Mesodermal cell (in vitro differentiated cells): ENCODE results near the gene ELOVL2.

Experiments
- H3K27ac ChIP-seq: 2 replicates; pipeline ENCODE4 v1.7.0; 2013; ENCODE audit warnings: mild to moderate bottlenecking, low read depth, low read length, moderate library complexity; ENCODE audit not compliant: severe bottlenecking
- H3K36me3 ChIP-seq: 2 replicates; pipeline ENCODE4 v1.7.1; 2013; ENCODE audit warnings: mild to moderate bottlenecking, low read length, moderate library complexity; ENCODE audit not compliant: control insufficient read depth, insufficient read depth
- H3K4me1 ChIP-seq: one replicate; pipeline ENCODE4 v1.7.1; 2013; ENCODE audit warnings: mild to moderate bottlenecking, low read length; ENCODE audit not compliant: insufficient read depth, control insufficient read depth, poor library complexity, severe bottlenecking
- H3K4me3 ChIP-seq: 2 replicates; pipeline ENCODE4 v1.7.0; 2013; ENCODE audit warnings: low read length, control low read depth, mild to moderate bottlenecking; ENCODE audit not compliant: insufficient read depth, poor library complexity, severe bottlenecking; ENCODE audit errors: extremely low read depth
- H3K9me3 ChIP-seq: 2 replicates; pipeline ENCODE4 v1.7.1; 2013; ENCODE audit warnings: mild to moderate bottlenecking, low read length, moderate library complexity; ENCODE audit not compliant: control insufficient read depth
- WGBS, 2 experiments: methylation state at CpG; one replicate each; pipeline ENCODE4 v1.1.5; 2013; ENCODE audit warnings: missing lambda C conversion rate in 2 of 2; ENCODE audit not compliant: insufficient coverage in 2 of 2; 5-methylcytosine and 5-hydroxymethylcytosine counted together

The ELOVL2 gene

DNA sequence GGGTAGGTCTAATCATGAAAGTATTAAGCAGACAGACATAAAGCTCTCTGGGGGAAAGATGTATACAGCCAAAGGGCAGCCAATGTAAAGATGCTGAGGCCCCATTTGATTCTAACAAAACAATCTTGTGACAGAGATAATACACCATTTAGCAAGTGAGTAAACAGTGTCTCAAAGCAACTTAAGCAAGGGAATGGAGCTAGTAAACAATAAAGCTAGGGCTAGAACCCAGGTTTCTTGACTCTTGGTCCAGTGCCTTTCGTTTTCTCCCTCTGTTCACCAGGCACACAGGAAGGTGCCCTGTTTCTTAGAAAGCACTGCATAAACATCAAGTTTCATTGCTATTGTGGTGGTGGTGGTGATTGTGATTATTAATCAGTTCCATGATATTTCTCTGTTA, 5.1 kb downstream of the ELOVL2 start:
- Histone ChIP-seq H3K4me3 (no peak overlapping the region), H3K9me3 (no peaks in the 10 kb centered on the region), H3K4me1 (peaks cover 14% of the 10 kb centered on the region), H3K36me3 (no peaks in the 10 kb centered on the region), H3K27ac (no peak overlapping the region)
- WGBS, 2 experiments, result 100% methylated on average over 1 of the region's 1 CpG; no CpG with 5 or more reads in 1 of the 2 experiments

DNA sequence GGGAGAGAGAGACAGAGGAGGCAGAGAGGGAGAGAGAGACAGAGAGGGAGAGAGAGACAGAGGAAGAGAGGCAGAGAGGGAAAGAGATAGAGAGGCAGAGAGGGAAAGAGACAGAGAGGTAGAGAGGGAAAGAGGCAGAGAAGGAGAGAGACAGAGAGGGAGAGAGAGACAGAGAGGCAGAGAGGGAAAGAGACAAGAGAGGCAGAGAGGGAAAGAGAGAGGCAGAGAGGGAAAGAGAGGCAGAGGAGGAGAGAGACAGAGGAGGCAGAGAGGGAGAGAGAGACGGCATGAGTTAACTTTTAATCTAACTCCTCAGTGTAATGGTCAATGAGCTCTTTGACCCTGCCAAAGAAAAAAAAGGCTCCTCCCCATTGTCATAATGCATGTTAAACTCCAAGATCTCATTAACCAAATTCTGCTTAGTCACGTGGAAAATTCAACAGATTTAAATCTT, 7.1 kb downstream of the ELOVL2 start:
- WGBS, 2 experiments, result 80 to 100% methylated on average over 1 of the region's 2 CpGs
- Histone ChIP-seq H3K9me3 (no peaks in the 10 kb centered on the region), H3K4me1 (peaks cover 15% of the 10 kb centered on the region), H3K36me3 (no peaks in the 10 kb centered on the region), H3K27ac (no peak overlapping the region), H3K4me3 (no peak overlapping the region)

DNA sequence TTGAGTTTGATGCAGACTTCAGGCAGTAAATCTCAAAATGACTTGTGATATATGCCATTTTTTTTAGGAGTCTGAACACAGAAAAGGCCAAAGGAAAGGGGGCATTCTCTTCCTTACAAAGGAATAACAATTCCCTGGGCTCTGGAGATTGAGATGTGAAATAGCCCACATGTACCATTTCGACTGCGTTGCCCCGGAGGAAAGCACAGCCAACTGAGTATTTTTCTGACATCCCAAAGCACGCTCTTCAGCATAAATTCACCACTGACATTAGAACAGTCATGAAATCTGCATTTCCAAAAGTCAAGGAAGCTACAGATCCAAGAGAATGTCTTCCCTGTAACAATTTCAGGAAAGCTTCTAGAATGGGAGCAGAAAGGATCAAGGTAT, 7.8 kb downstream of the ELOVL2 start:
- no peaks in the 10 kb centered on the region for H3K36me3 ChIP-seq
- no peak overlapping the region for H3K27ac ChIP-seq
- 82 to 95% methylated on average over 3 to 4 of the region's 4 CpGs for WGBS, 2 experiments
- no peak overlapping the region for H3K4me3 ChIP-seq
- peaks cover 19% of the 10 kb centered on the region for H3K4me1 ChIP-seq
- H3K9me3 ChIP-seq, result no peaks in the 10 kb centered on the region

DNA sequence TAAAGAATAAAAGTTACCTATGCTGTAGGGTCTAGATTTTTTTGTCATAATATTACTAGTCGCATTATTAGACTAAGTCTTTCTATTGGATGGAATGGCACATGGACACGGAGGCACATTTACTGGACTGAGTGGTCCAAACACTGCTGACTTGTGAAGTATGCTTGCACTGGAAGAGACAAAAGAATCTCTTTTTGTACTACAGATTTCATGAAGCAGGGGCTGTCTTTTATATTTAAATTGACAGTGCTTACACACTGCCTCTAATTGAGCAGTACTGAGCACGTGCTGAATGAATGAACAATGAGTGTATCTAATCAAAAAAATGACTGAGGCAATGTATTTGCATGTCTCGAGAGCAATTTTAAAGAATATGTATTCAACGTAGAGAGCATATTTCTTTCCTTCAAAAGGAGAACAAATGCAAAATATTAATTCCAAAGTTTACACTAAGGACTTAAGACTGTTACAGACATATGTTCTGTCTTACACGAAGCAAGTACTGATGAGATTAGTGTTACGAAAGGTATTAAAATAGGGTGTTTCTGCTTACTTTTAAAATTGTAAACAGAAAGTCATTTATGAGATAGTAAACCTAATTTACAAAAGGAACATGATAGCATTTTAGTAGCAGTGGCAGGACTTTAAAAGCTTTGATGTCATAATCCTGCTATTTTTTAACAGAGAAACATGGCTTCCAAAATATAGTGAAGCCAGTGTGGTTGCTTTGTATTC, 8.3 kb downstream of the ELOVL2 start:
- Histone ChIP-seq H3K27ac (no peak overlapping the region), H3K9me3 (no peaks in the 10 kb centered on the region), H3K36me3 (no peaks in the 10 kb centered on the region), H3K4me3 (no peak overlapping the region), H3K4me1 (peaks cover 16% of the 10 kb centered on the region)
- 100% methylated on average over 2 of the region's 7 CpGs for WGBS, 2 experiments

DNA sequence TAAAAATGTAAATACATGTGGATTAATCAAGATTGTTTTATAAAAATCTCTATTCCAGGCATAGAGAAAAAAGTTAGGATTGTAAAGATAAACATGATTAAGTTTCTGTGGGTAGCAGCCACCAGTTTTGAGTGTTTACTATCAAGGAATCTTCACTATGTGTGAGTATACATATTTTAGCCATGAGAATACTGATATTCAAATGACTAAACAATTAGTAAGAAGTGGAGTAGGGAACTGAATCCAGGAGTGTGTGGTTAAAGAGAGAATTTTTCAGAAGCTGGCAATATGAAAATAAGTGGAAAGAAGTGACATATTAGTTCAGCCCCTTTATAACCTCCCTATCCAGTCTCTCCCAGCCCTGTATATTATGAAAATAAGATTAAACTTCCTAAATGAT, 10.3 kb downstream of the ELOVL2 start:
- H3K4me1 ChIP-seq, result peaks cover 22% of the 10 kb centered on the region
- no peak overlapping the region for H3K4me3 ChIP-seq
- no peaks in the 10 kb centered on the region for H3K9me3 ChIP-seq
- no peaks in the 10 kb centered on the region for H3K36me3 ChIP-seq
- no peak overlapping the region for H3K27ac ChIP-seq

DNA sequence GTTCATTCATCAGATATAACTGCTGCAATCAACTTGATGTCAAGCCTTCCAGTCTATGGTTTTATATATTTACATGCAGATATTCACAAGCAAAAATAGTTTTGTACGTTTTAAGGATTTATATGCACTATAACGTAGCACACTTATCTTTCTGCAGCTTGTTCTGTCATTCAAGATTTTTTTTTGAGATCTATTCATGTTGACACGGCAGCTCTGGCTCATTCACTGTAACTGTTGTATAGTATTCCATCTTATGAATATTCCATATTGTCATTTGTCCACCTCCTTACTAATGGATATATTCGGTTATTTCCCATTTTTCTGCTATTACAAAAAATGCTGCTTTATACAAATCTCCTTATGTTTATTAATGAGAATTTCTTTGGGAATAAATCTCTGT, 13.2 kb downstream of the ELOVL2 start:
- WGBS, 2 experiments, result 80% methylated on average over 1 of the region's 4 CpGs; no CpG with 5 or more reads in 1 of the 2 experiments
- Histone ChIP-seq H3K36me3 (no peaks in the 10 kb centered on the region), H3K27ac (no peak overlapping the region), H3K4me3 (no peak overlapping the region), H3K4me1 (peaks cover 35% of the 10 kb centered on the region), H3K9me3 (no peaks in the 10 kb centered on the region)

DNA sequence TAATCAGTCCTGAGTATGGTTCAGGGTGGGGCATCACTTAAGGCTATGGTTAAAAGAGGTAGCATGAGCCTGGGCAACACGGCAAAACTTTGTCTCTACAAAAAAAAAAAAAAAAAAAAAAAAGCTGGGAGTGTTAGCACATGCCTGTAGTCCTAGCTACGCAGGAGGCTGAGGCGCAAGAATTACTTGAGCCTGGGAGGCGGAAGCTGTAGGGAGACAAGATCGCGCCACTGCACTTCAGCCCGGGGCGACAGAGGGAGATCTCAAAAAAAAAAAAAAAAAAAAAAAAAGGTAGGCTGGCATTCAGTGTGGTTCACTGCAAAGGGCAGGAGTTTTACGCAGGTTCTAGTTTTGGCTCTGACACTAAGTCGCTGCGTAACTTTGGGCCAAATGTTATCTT, 15.1 kb downstream of the ELOVL2 start:
- no peak overlapping the region for H3K27ac ChIP-seq
- peaks cover 32% of the 10 kb centered on the region for H3K4me1 ChIP-seq
- no peak overlapping the region for H3K4me3 ChIP-seq
- 98% methylated on average over 7 of the region's 11 CpGs; no CpG with 5 or more reads in 1 of the 2 experiments for WGBS, 2 experiments
- H3K36me3 ChIP-seq, result no peaks in the 10 kb centered on the region
- H3K9me3 ChIP-seq, result no peaks in the 10 kb centered on the region

DNA sequence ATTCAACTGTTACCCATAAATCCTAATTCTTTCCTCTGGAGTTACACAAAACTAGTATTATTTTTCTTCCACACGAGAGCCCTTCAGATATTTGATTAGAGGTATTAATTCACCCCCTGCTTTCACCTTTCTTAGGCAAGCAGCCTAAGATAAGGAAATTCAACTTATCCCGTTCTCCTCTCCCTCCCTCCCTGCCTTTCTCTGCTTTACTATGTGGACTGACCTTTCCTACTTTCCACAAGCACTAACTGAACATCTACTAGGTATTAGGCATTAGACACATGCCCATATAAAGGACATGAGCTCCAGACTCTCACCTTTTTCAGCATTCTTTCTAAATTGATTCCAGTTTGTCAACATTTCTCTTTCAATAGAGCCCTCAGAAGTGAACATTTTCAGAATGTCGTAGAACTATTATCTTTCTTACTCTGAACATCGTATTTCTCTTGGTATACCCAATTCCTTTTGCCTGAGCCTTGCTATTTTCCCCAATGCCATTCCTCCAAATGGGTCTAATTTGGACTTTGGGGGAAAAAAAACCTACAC, 16.5 kb downstream of the ELOVL2 start:
- 85 to 89% methylated on average over 3 of the region's 4 CpGs for WGBS, 2 experiments
- Histone ChIP-seq H3K4me3 (no peak overlapping the region), H3K27ac (no peak overlapping the region), H3K4me1 (peaks cover 30% of the 10 kb centered on the region), H3K36me3 (no peaks in the 10 kb centered on the region), H3K9me3 (no peaks in the 10 kb centered on the region)

DNA sequence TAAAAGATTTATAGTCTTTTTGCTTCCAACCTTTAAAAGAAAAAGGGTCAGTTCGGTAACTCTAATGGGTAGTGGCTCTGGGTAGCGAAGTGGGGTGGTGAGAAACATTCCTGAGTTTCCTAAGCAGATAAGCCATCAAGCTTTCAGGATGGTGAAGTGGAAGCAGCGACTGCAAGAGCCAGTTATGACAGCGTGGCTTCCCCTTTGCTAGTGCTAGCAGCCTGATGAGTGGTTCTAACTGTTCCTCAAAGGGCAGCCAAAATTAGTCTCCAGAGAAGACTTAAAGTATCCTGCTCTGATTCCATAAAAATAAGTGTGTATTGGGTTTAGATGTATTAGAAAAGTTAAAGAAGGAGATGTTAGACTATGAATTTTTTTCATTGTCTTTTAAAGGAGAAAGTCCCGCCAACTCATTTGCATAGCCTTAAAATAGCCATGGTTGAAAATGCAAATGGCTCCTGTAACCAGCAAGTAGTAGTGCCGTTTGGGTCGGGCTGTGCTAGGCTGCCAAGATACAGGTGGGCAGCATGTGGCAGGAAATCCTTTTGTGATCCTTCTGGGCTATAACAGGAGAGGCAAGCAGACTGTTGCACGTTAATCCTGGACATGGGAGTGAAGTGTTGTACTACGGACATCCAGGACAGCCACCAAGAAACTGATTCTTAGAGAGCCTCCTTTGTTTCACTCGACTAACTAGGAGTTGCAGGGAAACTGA, 18.0 kb downstream of the ELOVL2 start:
- Histone ChIP-seq H3K27ac (peak overlapping the region; percentile 1), H3K4me3 (no peak overlapping the region), H3K36me3 (no peaks in the 10 kb centered on the region), H3K4me1 (peaks cover 25% of the 10 kb centered on the region), H3K9me3 (no peaks in the 10 kb centered on the region)
- WGBS, 2 experiments, result 11 to 21% methylated on average over 9 to 10 of the region's 10 CpGs

DNA sequence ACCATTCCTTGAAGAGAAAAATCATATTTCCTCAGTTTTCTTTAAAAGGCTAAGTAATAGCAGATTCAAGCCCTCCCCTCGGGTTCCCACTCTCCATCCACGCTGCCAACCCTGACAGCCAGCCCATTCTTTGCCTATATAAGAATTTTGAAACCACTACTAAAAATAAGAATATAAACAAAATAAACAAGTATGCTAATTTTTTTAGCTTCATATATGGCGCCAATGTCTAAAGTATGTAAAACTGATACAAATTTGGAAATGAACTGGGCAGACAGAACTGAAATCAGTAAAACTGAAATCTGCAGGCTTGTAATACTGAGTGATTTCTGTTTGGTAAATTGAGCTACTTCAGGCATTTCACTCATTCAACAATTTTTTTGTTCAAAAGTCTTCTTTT, 19.0 kb downstream of the ELOVL2 start:
- H3K4me3 ChIP-seq, result no peak overlapping the region
- no peak overlapping the region for H3K27ac ChIP-seq
- H3K9me3 ChIP-seq, result no peaks in the 10 kb centered on the region
- H3K4me1 ChIP-seq, result peaks cover 24% of the 10 kb centered on the region
- 70% methylated on average over 2 of the region's 3 CpGs; no CpG with 5 or more reads in 1 of the 2 experiments for WGBS, 2 experiments
- H3K36me3 ChIP-seq, result no peaks in the 10 kb centered on the region

DNA sequence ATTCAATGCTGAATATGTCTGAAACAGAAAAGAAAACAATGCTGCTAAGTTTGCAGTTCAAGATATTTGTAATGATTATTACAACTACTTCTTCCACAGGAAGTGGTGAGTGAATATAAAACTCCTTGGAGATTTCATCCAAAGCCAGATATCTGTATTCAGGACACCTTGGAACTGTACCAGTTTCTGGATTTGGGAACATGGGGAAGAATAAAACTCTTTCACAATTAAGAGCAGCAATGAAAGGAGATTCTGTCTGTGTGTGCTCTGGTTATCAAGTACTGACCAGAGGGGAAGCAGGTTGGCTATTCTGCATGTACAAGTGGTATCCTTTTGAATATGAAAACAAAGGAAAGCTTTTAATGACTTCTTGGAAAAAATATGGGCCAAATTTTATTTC, 21.1 kb downstream of the ELOVL2 start:
- no peaks in the 10 kb centered on the region for H3K36me3 ChIP-seq
- H3K4me3 ChIP-seq, result no peak overlapping the region
- H3K9me3 ChIP-seq, result no peaks in the 10 kb centered on the region
- peaks cover 13% of the 10 kb centered on the region for H3K4me1 ChIP-seq
- no peak overlapping the region for H3K27ac ChIP-seq
